GM19324 (cell line): ENCODE data around the gene TMX4.
A peak's percentile ranks its signal among the peaks of the same experiment; 100 is the strongest.

Experiments used
- ATAC-seq: cut with Tn5 transposase; IDR thresholded peaks from one replicate; pipeline ENCODE4 v1.9.1; 2021; ENCODE audit warnings: mild to moderate bottlenecking, moderate library complexity; ENCODE audit not compliant: unreplicated experiment, low FRiP score

Gene TMX4

DNA sequence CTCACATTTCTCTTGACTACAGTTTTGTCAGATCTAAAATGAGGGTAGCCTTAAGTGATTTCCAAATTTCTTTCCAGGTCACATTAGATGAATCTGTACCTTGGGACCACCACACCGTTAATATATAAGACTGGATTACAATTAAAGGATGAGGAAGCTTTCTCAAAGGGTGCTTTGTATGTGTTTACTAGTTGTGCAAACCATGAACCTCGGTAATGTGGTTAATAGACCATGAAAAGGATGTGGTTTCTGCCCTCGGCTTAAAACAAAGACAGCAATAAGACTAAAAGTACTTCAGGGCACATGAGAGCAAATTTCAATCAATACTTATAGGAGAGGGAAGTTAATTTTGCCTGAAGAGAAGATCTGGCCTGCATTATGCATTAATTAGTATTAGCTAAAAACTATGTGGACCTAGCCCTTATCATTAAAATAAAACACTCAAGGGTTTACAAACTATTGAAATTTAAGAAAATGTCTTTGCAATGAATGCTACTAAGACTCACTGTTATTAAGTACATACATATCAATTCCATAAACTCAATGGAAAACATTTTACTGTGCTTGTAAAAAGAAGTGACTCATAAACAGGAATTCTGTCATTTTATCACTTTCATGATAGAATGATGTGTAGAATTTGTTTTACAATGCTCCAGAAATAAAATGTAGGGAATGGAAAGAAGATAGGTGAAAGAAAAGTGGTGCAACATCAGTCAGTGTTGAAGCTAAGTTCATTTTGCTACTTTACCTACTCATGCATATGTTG is 936 bp upstream of the TMX4 start:
- ATAC-seq: peak; percentile 34

DNA sequence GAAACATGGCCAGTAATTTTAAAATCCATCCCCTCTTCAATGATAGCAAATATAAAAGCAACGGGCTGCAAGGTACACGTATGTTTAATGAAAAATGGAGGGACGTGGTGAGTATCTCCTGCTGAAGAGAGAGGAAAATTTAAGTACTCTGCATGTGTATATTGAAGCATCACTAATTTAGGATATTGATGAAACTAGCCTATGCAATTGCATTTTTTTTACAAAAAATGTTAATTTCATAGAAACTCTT is 362 bp upstream of the TMX4 start:
- no peak for ATAC-seq

GRCh38 chr20:8018958-8019245 is 659 bp downstream of the TMX4 start:
- ATAC-seq: peak; percentile 77

GRCh38 chr20:8012724-8013123 is 6.8 kb downstream of the TMX4 start:
- ATAC-seq: no peak

- ATAC-seq: no peak
Measured at GRCh38 chr20:8008733-8009132, 10.8 kb downstream of the TMX4 start.

GRCh38 chr20:8007490-8007889 is 12.1 kb downstream of the TMX4 start:
- ATAC-seq: no peak

DNA sequence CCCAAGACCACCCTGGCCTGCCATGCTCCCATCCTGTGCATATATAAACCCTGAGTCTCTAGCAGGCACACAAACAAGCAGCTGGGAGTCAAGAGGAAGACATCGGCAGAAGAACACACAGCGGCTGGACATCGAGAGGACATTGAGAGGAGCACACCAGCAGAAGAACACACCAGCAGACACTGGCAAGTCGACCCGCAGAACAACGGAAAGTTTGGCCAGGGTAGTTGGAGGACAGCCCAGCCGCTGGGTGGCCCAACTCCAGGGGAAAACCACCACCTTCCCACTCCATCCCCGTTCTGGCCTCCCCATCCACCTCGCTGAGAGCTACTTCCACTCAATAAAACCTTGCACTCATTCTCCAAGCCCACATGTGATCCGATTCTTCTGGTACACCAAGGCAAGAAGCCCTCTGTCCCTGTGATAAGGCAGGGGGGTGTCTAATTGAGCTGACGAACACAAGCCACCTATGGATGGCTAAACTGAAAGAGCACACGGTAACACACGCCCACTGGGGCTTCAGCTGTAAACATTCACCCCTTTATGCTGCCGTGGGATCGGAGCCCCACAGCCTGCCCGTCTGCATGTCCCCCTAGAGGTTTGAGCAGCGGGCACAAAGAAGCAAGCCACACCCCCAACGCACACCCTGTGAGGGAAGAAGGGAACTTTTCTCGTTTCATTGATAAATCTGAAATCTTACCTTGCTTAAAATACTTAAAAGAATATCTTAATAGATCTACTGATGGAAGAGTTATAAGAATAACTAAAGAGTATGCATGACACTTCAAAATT is 13.8 kb downstream of the TMX4 start:
- ATAC-seq: no peak

DNA sequence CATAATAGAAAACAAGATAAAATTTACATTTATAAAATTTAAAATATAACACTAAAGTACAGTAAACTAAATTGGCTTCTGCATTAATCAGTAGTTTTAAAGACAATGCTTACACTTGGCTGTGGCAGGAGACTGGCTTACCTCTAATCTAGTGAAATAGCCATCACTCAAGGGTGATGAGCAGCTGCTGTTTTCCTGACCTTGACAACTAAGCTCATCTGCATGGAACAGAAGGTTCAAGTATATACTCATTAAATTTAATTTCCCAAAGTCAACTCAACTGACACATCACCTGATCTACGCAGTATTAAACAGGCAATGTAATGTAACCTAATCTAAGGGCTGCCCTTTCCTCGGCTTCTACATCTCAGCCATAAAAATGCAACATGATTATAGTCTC is 14.5 kb downstream of the TMX4 start:
- ATAC-seq: no peak

GRCh38 chr20:8002056-8002455 is 17.5 kb downstream of the TMX4 start:
- no peak for ATAC-seq

- ATAC-seq: no peak
Measured at GRCh38 chr20:8000796-8001195, 18.8 kb downstream of the TMX4 start.

- no peak for ATAC-seq
Measured at GRCh38 chr20:7996898-7997297, 22.7 kb downstream of the TMX4 start.

DNA sequence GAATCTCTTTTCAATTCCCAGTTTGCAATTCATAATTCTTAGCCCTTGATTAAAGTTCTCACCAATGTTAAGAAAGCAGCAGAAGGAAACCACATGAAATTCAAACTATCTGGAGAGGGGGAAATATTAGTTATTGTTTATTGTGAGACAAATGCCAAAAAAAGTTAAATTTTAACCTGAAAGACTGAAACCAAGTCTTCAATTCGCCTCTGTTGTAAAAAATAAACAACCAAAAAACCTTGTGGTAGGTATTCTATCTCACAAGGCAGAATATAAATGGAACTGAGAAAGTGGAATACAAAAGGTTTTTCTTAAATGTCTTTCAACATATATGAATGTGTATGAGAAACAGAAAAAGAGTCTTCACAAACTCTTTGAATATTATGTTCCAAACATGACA is 24.8 kb downstream of the TMX4 start:
- ATAC-seq: peak; percentile 43

DNA sequence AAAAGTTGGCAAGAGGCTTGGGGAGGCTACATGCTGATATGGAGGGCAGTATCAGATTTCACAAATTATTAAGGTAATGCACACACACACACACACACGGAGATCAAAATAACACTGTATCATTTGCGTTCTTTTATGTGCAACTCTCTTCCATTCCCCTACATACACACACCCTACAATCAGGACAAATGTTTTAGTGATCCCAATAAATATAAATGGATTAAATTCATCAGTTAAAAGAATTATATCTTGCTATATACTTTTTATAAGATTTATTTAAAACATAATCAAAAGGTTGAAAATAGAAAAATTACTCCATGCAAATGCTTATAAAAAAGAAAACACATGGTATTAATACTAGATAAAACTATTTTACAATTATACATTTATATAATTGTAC is 25.9 kb downstream of the TMX4 start:
- ATAC-seq: no peak

DNA sequence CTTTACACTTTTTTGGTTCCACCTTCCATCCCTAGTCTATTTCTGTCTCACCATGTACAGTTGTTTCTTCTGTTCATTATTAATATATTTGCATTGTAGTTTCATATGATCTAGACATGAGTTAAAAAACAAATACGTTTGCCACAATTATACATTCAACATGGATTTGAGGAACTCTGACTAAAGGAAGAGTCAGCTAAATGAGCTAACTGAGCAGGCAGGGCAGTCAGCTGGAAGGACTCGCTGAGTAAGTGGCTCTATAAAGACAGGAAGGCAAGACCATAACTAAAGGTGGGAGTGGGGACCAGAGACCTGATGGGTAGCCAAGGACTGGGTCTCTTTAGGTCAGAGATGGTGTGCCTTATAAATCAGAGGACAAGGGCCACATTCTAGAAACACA is 26.3 kb downstream of the TMX4 start:
- ATAC-seq: no peak

- no peak for ATAC-seq
Measured at GRCh38 chr20:7990385-7990784, 29.2 kb downstream of the TMX4 start.

DNA sequence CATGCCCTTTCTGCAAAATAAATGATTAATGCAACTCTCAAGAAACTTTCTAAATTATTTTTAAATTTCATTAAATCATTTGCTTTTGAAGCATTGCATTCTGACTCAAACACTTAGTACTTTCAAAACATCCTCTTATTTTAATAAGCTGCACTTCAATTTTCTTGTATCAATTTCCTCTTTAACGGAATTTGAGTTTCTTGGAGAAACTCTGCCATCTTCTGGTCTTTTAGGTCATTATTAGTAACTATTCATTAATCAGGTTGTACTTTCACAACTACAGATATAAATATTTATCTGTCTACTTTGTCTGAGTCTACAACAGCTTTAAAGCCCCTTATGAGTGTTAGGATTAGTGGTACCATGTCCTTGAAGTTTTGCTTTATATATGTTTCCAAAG is 30.2 kb downstream of the TMX4 start:
- ATAC-seq: no peak

DNA sequence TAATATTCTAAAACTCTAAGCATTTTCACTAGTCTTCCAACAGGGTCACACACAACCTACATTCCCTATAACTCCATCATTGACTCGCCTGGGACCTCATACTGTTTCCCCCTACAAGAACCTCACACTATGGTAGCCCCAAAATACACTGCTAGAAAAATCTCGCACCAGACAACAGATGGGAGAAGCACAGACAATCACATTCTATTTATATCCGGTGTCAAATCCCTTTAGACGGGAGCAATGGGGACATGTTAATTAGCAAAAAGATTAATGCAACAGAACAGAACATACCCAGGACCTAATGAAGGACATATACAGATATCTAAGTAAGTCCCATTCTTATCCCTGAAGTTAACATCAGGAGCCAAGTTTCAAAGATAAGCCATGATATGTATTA is 33.6 kb downstream of the TMX4 start:
- no peak for ATAC-seq

GRCh38 chr20:7984192-7984591 is 35.4 kb downstream of the TMX4 start:
- ATAC-seq: no peak

GRCh38 chr20:7981374-7981773 is 38.2 kb downstream of the TMX4 start:
- no peak for ATAC-seq

- no peak for ATAC-seq
Measured at GRCh38 chr20:7980332-7981046, 39.1 kb downstream of the TMX4 start.

- no peak for ATAC-seq
Measured at GRCh38 chr20:7977709-7978108, 41.9 kb downstream of the TMX4 start.

DNA sequence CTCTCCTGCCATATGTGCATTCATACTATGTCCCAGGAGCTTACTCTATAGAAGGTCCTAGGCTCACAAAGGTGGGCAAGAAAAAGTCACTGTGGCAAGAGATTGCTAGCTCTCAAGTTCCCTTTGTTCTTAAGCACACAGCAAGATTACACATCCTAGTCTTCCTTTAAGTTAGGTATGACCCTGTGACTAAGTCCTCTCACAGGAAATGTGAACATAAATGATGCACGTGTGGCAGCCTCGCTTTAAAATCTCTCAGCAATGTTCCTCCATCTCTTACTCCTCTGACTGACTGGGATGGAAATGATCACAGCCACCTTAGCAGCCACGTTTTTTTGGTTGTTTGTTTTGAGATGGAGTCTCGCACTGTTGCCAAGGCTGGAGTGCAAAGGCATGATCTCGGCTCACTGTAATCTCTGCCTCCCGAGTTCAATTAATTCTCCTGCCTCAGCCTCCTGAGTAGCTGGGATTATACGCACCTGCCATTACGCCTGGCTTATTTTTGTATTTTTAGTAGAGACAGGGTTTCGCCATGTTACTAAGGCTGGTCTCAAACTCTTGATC is 43.6 kb downstream of the TMX4 start:
- no peak for ATAC-seq
